Measurements from ENCODE around the gene MOB3A. TPM values are rescaled to one million over a fixed set of nuclear protein-coding genes. Genes with fewer than 3 reads are reported as not detected.
"Not testable (repeated sequence)": the region's sequence is repeated elsewhere in the genome, so short reads cannot be mapped to it uniquely, and the experiment has no call there.

The MOB3A gene
- polyA plus RNA-seq, 4 donors = 7.6 to 18.3 (median 14.5) TPM

DNA sequence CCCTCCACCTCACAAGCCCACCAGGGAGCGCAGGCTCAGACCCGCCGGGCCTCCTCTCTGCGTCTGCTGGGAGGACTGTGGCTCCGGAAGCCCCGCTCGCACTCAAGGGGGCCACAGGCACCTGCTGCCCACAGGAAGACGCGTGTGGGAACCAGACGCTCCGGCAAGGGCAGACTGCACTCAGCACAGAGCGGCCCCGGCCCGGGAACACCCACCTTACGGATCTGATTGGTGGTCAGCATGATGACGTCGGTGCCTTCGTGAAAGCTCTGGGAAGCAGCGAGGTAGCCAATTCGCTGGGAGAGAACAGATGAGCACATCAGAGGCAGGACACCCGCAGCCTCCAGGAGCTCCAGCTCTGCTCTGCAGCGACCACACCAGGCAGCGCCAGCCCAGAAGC lies 40.7 kb upstream of the MOB3A start:
- H3K27me3 ChIP-seq (ENCODE audit: control insufficient read depth in 3 of 3, insufficient read depth in 3 of 3, low read length in 3 of 3) = no peaks in the 10 kb centered on the region
- FAIRE-seq (no peak), DNase-seq (no peak)
- H3K9me3 ChIP-seq (ENCODE audit: control insufficient read depth in 2 of 2, insufficient read depth in 1 of 2, low read depth in 1 of 2, low read length in 1 of 2) = no peaks in the 10 kb centered on the region
- peaks cover 14 to 86% (median 17%) of the 10 kb centered on the region in 3 donors for H3K36me3 ChIP-seq (ENCODE audit: control insufficient read depth in 3 of 3, insufficient read depth in 2 of 3, low read depth in 1 of 3, low read length in 3 of 3)
- no peak overlapping the region for H3K27ac ChIP-seq (ENCODE audit: low read depth in 1 of 3, low read length in 2 of 3)
- 93 to 98% (median 97%) methylated on average over 23 of the region's 23 CpGs for WGBS, 3 donors
- H3K4me3 ChIP-seq (ENCODE audit: low read depth in 1 of 3, low read length in 3 of 3) = no peak overlapping the region
- H3K4me1 ChIP-seq (ENCODE audit: control insufficient read depth in 3 of 3, insufficient read depth in 2 of 3, low read depth in 1 of 3, low read length in 2 of 3) = no peaks in the 10 kb centered on the region

- 87 to 90% (median 88%) methylated on average over 44 to 50 of the region's 50 CpGs for WGBS, 3 donors
- Histone ChIP-seq H3K27ac (ENCODE audit: low read depth in 1 of 3, low read length in 2 of 3) (no peak overlapping the region), H3K4me1 (ENCODE audit: control insufficient read depth in 3 of 3, insufficient read depth in 2 of 3, low read depth in 1 of 3, low read length in 2 of 3) (no peaks in the 10 kb centered on the region), H3K9me3 (ENCODE audit: control insufficient read depth in 2 of 2, insufficient read depth in 1 of 2, low read depth in 1 of 2, low read length in 1 of 2) (no peaks in the 10 kb centered on the region), H3K36me3 (ENCODE audit: control insufficient read depth in 3 of 3, insufficient read depth in 2 of 3, low read depth in 1 of 3, low read length in 3 of 3) (peaks cover 14 to 92% (median 17%) of the 10 kb centered on the region in 3 donors), H3K4me3 (ENCODE audit: low read depth in 1 of 3, low read length in 3 of 3) (no peak overlapping the region), H3K27me3 (ENCODE audit: control insufficient read depth in 3 of 3, insufficient read depth in 3 of 3, low read length in 3 of 3) (no peaks in the 10 kb centered on the region)
- DNase-seq = no peak
- no peak for FAIRE-seq
Measured at GRCh38 chr19:2135474-2136402, 39.6 kb upstream of the MOB3A start.

DNA sequence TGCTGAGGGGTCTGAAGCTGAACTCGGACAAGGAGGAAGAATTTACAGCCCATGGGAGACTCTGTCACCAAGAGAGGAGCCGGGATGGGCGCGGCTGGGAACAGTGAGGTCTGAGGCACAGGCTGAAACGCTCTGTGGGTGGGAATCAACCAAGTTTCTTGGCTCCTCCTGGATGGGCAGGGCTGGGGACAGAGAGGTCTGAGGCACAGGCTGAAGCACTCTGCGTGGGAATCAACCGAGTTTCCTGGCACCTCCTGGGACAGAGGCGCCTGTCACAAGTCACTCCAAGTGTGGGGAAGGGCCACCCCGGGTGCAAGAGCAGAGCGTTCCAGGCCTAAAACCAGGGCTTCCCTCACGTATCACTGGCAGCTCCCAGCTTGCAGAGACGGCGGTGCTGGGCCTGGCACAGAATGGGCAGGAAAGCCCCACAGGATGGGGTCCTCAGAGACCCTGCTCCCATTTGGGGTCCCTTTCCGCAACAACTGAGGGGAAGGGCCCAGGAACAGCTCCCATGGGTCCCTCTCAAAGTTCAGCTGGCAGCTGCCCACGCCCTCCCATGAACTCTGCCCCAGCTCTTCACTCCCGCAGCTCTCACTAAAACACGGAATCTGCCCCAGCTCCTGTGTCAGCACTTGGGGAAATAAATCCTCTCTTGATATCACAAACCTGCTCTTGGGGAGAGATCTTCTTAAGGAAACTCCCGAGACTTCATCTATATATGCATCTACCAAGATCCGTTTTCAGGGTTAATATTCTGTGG lies 36.8 kb upstream of the MOB3A start:
- DNase-seq (peak in 1 of 2 donors; percentile 73), FAIRE-seq (no peak)
- H3K4me3 ChIP-seq (ENCODE audit: low read depth in 1 of 3, low read length in 3 of 3) = no peak overlapping the region
- H3K27me3 ChIP-seq (ENCODE audit: control insufficient read depth in 3 of 3, insufficient read depth in 3 of 3, low read length in 3 of 3) = no peaks in the 10 kb centered on the region
- H3K27ac ChIP-seq (ENCODE audit: low read depth in 1 of 3, low read length in 2 of 3) = peak overlapping the region in 1 of 3 donors; percentile 45
- peaks cover 18 to 86% (median 25%) of the 10 kb centered on the region in 3 donors for H3K36me3 ChIP-seq (ENCODE audit: control insufficient read depth in 3 of 3, insufficient read depth in 2 of 3, low read depth in 1 of 3, low read length in 3 of 3)
- H3K9me3 ChIP-seq (ENCODE audit: control insufficient read depth in 2 of 2, insufficient read depth in 1 of 2, low read depth in 1 of 2, low read length in 1 of 2) = no peaks in the 10 kb centered on the region
- 46 to 78% (median 48%) methylated on average over 19 of the region's 19 CpGs for WGBS, 3 donors
- H3K4me1 ChIP-seq (ENCODE audit: control insufficient read depth in 3 of 3, insufficient read depth in 2 of 3, low read depth in 1 of 3, low read length in 2 of 3) = no peaks in the 10 kb centered on the region

GRCh38 chr19:2132191-2132590 lies 36.1 kb upstream of the MOB3A start:
- DNase-seq = no peak

GRCh38 chr19:2131012-2131975 lies 35.2 kb upstream of the MOB3A start:
- FAIRE-seq; H3K27ac ChIP-seq (ENCODE audit: low read depth in 1 of 3, low read length in 2 of 3): not testable (repeated sequence)

More at GRCh38 chr19:2132191-2132590, 36.1 kb upstream of the MOB3A start:
- Histone ChIP-seq H3K27me3 (ENCODE audit: control insufficient read depth in 3 of 3, insufficient read depth in 3 of 3, low read length in 3 of 3) (no peaks in the 10 kb centered on the region), H3K27ac (ENCODE audit: low read depth in 1 of 3, low read length in 2 of 3) (no peak overlapping the region), H3K36me3 (ENCODE audit: control insufficient read depth in 3 of 3, insufficient read depth in 2 of 3, low read depth in 1 of 3, low read length in 3 of 3) (peaks cover 20 to 86% (median 26%) of the 10 kb centered on the region in 3 donors), H3K4me3 (ENCODE audit: low read depth in 1 of 3, low read length in 3 of 3) (no peak overlapping the region), H3K4me1 (ENCODE audit: control insufficient read depth in 3 of 3, insufficient read depth in 2 of 3, low read depth in 1 of 3, low read length in 2 of 3) (no peaks in the 10 kb centered on the region), H3K9me3 (ENCODE audit: control insufficient read depth in 2 of 2, insufficient read depth in 1 of 2, low read depth in 1 of 2, low read length in 1 of 2) (no peaks in the 10 kb centered on the region)
- no peak for FAIRE-seq
- WGBS, 3 donors = 97% methylated on average over 14 of the region's 14 CpGs

DNA sequence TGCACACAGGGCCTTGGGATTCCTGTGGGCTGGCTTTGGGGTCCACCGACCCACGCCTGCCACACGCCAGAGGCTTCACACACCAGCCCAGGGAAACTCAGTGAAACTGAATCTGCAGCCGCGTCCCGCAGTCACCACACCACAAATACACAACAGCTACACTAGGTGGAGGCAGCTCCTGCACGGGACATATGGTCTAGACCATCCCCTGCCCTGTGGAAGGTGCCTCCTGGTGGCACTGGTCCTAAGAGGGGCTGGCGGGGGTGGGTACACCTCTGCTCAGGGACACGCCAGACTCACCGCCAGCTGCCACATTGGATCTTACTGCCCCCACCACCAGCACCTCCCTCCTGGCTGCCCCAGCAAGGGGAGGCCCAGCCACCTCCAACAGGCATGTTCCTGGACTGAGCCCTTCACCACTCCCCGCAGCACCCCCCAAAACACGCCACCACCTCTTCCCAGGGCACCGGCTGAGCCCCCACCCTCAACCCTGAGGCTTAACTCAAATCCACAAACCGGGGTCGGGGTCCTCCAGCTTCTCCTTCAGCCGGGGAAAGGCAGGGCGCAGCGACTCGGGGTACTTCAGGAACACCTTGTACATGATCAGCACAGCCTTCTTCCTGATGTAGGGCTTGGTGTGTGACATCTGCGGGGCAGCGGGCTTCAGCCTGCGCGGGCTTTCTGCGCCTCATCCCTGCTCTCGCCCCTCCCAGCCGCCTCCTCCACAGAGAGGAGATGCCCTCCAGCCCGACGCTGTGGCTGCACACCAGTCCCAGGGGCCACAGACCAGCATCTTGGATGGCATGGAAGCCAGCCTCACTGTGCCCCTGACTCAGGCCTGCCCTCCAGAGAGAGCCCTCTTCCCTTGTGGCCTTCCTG lies 34.0 kb upstream of the MOB3A start:
- Histone ChIP-seq H3K36me3 (ENCODE audit: control insufficient read depth in 3 of 3, insufficient read depth in 2 of 3, low read depth in 1 of 3, low read length in 3 of 3) (peaks cover 22 to 84% (median 25%) of the 10 kb centered on the region in 3 donors), H3K9me3 (ENCODE audit: control insufficient read depth in 2 of 2, insufficient read depth in 1 of 2, low read depth in 1 of 2, low read length in 1 of 2) (no peaks in the 10 kb centered on the region), H3K4me3 (ENCODE audit: low read depth in 1 of 3, low read length in 3 of 3) (no peak overlapping the region), H3K27ac (ENCODE audit: low read depth in 1 of 3, low read length in 2 of 3) (no peak overlapping the region), H3K27me3 (ENCODE audit: control insufficient read depth in 3 of 3, insufficient read depth in 3 of 3, low read length in 3 of 3) (no peaks in the 10 kb centered on the region), H3K4me1 (ENCODE audit: control insufficient read depth in 3 of 3, insufficient read depth in 2 of 3, low read depth in 1 of 3, low read length in 2 of 3) (no peaks in the 10 kb centered on the region)
- 95 to 97% (median 97%) methylated on average over 26 to 28 of the region's 28 CpGs for WGBS, 3 donors
- DNase-seq (no peak), FAIRE-seq (no peak)

More at GRCh38 chr19:2131012-2131975, 35.2 kb upstream of the MOB3A start:
- not testable (repeated sequence) for DNase-seq; H3K9me3 ChIP-seq (ENCODE audit: control insufficient read depth in 2 of 2, insufficient read depth in 1 of 2, low read depth in 1 of 2, low read length in 1 of 2); H3K27me3 ChIP-seq (ENCODE audit: control insufficient read depth in 3 of 3, insufficient read depth in 3 of 3, low read length in 3 of 3); H3K4me3 ChIP-seq (ENCODE audit: low read depth in 1 of 3, low read length in 3 of 3); H3K4me1 ChIP-seq (ENCODE audit: control insufficient read depth in 3 of 3, insufficient read depth in 2 of 3, low read depth in 1 of 3, low read length in 2 of 3)
- WGBS, 3 donors = 91 to 93% (median 93%) methylated on average over 65 to 67 of the region's 67 CpGs
- peaks cover 21 to 85% (median 25%) of the 10 kb centered on the region in 3 donors for H3K36me3 ChIP-seq (ENCODE audit: control insufficient read depth in 3 of 3, insufficient read depth in 2 of 3, low read depth in 1 of 3, low read length in 3 of 3)

DNA sequence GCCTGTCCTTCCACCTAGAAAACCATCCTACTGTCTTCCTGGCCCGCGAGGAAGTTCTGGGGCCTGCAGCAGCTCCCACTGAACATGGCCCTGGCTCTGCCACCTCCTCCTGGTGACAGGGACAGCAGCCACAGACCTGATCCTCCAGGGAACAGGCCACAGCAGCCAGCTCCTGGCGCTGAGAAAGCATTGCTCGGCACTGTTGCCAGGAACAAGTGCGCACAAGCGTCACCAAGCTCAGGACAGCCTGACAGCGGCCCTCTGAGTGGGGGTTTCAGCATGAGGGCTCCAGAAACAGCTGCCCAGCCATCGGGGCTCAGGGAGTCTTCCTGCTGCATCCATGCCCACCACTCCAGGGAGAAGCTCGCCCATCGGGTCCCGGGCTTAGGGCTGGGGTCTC lies 33.4 kb upstream of the MOB3A start:
- Histone ChIP-seq H3K9me3 (ENCODE audit: control insufficient read depth in 2 of 2, insufficient read depth in 1 of 2, low read depth in 1 of 2, low read length in 1 of 2) (no peaks in the 10 kb centered on the region), H3K27ac (ENCODE audit: low read depth in 1 of 3, low read length in 2 of 3) (no peak overlapping the region), H3K27me3 (ENCODE audit: control insufficient read depth in 3 of 3, insufficient read depth in 3 of 3, low read length in 3 of 3) (no peaks in the 10 kb centered on the region), H3K4me3 (ENCODE audit: low read depth in 1 of 3, low read length in 3 of 3) (no peak overlapping the region), H3K4me1 (ENCODE audit: control insufficient read depth in 3 of 3, insufficient read depth in 2 of 3, low read depth in 1 of 3, low read length in 2 of 3) (no peaks in the 10 kb centered on the region), H3K36me3 (ENCODE audit: control insufficient read depth in 3 of 3, insufficient read depth in 2 of 3, low read depth in 1 of 3, low read length in 3 of 3) (peaks cover 22 to 85% (median 25%) of the 10 kb centered on the region in 3 donors)
- no peak for DNase-seq
- 95 to 97% (median 96%) methylated on average over 11 of the region's 11 CpGs for WGBS, 3 donors
- no peak for FAIRE-seq
